Colonic mucosa (tissue), 4 donors: ENCODE measurements around the gene TEX9. TPM values are rescaled to one million over a fixed set of nuclear protein-coding genes. Genes with fewer than 3 reads are reported as not detected.
"Not testable (repeated sequence)": the region's sequence is repeated elsewhere in the genome, so short reads cannot be mapped to it uniquely, and the experiment has no call there.

Experiments used
- DNase-seq: peaks from one replicate; pipeline ENCODE4 v3.0.0-alpha.2; 2020
- H3K27ac ChIP-seq: fragments of 200-600 bp; one replicate; pipeline ENCODE4 v1.8.0; 2021
- H3K27me3 ChIP-seq: fragments of 200-600 bp; one replicate; pipeline ENCODE4 v1.8.0; 2021
- H3K36me3 ChIP-seq: fragments of 200-600 bp; one replicate; pipeline ENCODE4 v1.8.0; 2021
- H3K4me1 ChIP-seq: fragments of 200-600 bp; one replicate; pipeline ENCODE4 v1.8.0; 2021; ENCODE audit warnings: mild to moderate bottlenecking
- H3K4me3 ChIP-seq: fragments of 200-600 bp; one replicate; pipeline ENCODE4 v1.8.0; 2021
- H3K9ac ChIP-seq, 2 donors: one replicate each; pipeline ENCODE4 v1.7.0; 2013; ENCODE audit warnings: control low read depth in 2 of 2, low read depth in 2 of 2, low read length in 2 of 2
- H3K9me3 ChIP-seq: fragments of 200-600 bp; one replicate; pipeline ENCODE4 v1.8.0; 2021
- CTCF ChIP-seq: fragments of 200-600 bp; IDR thresholded peaks from one replicate; pipeline ENCODE4 v1.8.0; 2022; ENCODE audit warnings: antibody characterized with exemption, mild to moderate bottlenecking
- intact Hi-C: fragments of 100-400 bp; cut with DNase I; formaldehyde crosslinking; loops from one replicate; pipeline ENCODE4 v1.14.1; 2022
- total RNA-seq, 2 donors: library from RNA; stranded (reverse); fragmentation: NEBNext Ultra II Directional in 1 of 2; extraction: Animal tissue kit (Norgen Biotek cat#: 25700) in 1 of 2; gene quantifications; one replicate each; pipeline ENCODE4 v1.2.1, GENCODE V29; 2021
- donor health status: healthy.
- donor health status: DM: no; HTN: no; CAD: no.
- donor health status: DM: no; HTN: no; CAD: no.

TEX9 gene
- total RNA-seq = 1 to 10 TPM; 5.4 to 5.9 TPM

- Histone ChIP-seq H3K27ac (no peak within 1 kb of the TSS), H3K27me3 (no peaks in the 10 kb centered on the region), H3K4me1 (no peaks in the 10 kb centered on the region), H3K9me3 (no peaks in the 10 kb centered on the region), H3K9ac (peak within 1 kb of the TSS; percentile 33 to 58), H3K36me3 (no peaks in the 10 kb centered on the region), H3K4me3 (peak within 1 kb of the TSS; percentile 64)
- intact Hi-C loops = no loop called here
- TF ChIP-seq CTCF = no peak
- peak; percentile 92 for DNase-seq
These were observed at the start of gene TEX9 for GRCh38 chr15:56365075-56365711. Gene TEX9 (plus strand): TSS chr15:56365426. CDS start chr15:56365451, 25 bp downstream.

GRCh38 chr15:56316561-56316960 is 48.7 kb upstream of the TEX9 start:
- H3K27me3 ChIP-seq, intact Hi-C loops, H3K36me3 ChIP-seq, H3K9ac ChIP-seq, H3K4me1 ChIP-seq, H3K4me3 ChIP-seq, H3K27ac ChIP-seq, DNase-seq, H3K9me3 ChIP-seq: not testable (repeated sequence)

- H3K4me3 ChIP-seq = no peak overlapping the region
- H3K27me3 ChIP-seq = no peaks in the 10 kb centered on the region
- intact Hi-C loops = no loop called here
- H3K4me1 ChIP-seq = no peaks in the 10 kb centered on the region
- H3K9ac ChIP-seq = no peak overlapping the region
- TF ChIP-seq CTCF = no peak
- no peak for DNase-seq
- no peaks in the 10 kb centered on the region for H3K36me3 ChIP-seq
- no peaks in the 10 kb centered on the region for H3K9me3 ChIP-seq
- peak overlapping the region; percentile 67 for H3K27ac ChIP-seq
These were observed 44.9 kb upstream of the TEX9 start for GRCh38 chr15:56320316-56320715.

DNA sequence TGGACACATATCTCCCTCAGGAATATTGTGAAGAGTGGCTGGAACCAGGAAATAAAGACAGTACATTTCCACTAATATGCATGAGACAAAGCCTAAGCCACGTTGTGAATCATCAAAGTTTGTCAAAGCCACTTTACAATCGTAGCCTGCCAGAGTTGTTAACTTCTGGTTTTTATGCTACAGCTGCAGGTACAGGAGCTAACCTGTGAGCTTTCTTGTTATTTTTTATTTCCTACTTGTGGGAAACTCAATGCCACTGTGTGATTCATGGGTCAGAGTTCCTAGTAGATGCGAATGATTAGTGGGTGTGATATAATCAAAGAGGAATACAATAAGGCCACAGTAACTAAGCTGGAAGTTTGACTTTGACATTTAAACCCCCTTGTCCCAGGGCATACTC is 44.4 kb upstream of the TEX9 start:
- no peaks in the 10 kb centered on the region for H3K36me3 ChIP-seq
- H3K4me3 ChIP-seq = no peak overlapping the region
- no peaks in the 10 kb centered on the region for H3K9me3 ChIP-seq
- no peak for TF ChIP-seq CTCF
- intact Hi-C loops = no loop called here
- no peak overlapping the region for H3K9ac ChIP-seq
- no peaks in the 10 kb centered on the region for H3K4me1 ChIP-seq
- peak overlapping the region; percentile 67 for H3K27ac ChIP-seq
- H3K27me3 ChIP-seq = no peaks in the 10 kb centered on the region
- DNase-seq = no peak

DNA sequence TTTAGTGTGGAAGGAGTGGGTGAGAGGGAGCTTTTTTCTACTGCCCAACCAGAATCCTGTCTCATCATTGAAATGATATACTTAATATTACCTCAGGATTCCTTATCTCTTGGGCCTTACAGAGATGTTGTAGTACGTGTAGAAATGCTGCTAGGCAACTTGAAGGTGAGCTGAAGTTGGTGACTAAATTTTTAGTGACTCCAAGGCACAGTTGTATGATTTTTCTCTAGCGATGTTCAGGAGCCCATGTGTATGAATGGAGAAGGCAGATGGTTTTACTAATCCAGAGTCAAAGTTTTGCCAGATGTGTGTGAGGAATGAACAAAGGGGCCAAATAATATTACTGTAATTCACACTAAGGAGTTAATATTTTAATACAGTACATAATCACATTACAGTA is 42.8 kb upstream of the TEX9 start:
- no peak for DNase-seq
- Histone ChIP-seq H3K27ac (no peak overlapping the region), H3K9me3 (no peaks in the 10 kb centered on the region), H3K27me3 (no peaks in the 10 kb centered on the region), H3K4me3 (no peak overlapping the region), H3K9ac (no peak overlapping the region), H3K4me1 (no peaks in the 10 kb centered on the region), H3K36me3 (no peaks in the 10 kb centered on the region)
- intact Hi-C loops = no loop called here
- TF ChIP-seq CTCF = no peak

GRCh38 chr15:56323435-56323834 is 41.8 kb upstream of the TEX9 start:
- intact Hi-C loops = no loop called here
- Histone ChIP-seq H3K27ac (no peak overlapping the region), H3K27me3 (no peaks in the 10 kb centered on the region), H3K9ac (no peak overlapping the region), H3K4me3 (no peak overlapping the region), H3K36me3 (no peaks in the 10 kb centered on the region), H3K9me3 (no peaks in the 10 kb centered on the region), H3K4me1 (no peaks in the 10 kb centered on the region)
- DNase-seq = no peak
- no peak for TF ChIP-seq CTCF
